GM21367 (cell line): ENCODE results near the gene SLC44A1.
A peak's percentile ranks its signal among the peaks of the same experiment; 100 is the strongest.

Experiments used
- ATAC-seq: cut with Tn5 transposase; IDR thresholded peaks from one replicate; pipeline ENCODE4 v1.9.1; 2021; ENCODE audit not compliant: unreplicated experiment

SLC44A1 gene

DNA sequence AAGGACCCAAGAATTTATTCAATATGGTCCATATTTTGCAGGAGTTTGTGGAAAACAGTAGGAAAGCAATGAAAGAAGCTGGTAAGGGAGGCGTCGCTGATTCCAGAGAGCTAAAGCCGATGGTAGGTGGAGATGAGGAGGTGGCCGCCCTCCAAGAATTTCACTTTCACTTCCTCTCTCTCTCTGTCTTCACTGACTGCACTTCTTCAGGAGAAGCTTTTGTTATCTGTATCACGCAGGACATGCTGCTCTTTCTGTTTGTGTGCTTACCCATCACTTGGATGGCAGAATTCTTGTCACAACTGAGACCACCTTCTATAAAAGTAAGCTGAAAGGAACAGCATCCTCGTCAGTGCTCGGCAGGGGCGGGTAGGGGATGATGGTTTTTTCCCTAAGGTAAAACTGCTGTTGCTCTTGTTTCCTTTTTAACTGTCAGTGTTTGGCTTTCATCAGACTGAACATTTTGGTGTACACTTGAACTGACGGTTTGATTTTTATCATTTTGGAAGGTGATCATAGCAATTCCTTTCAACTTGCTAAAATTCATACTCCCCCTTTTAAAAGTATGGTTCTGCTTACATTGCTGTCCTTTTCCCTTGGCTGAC lies 141.0 kb downstream of the SLC44A1 start:
- ATAC-seq = peak; percentile 99

DNA sequence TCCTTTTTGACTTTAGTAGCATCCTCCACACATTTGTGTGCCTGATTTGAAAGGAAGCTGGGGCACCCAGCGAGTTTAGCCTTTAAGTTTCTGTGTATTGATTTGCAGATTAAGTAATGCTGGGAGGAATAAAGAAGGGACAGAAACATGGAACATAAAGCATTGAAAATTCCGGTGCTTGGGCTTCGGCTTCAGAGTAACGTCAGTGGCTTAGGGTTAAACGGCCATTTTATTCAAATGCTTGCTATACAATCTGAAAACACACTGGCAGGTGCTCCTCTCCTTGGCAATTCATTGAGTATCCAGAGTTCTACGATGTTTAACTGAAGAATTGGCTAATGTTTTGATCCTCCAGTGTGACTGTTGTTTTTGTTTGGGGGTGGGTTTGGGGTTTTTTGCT lies 145.3 kb downstream of the SLC44A1 start:
- ATAC-seq = no peak

DNA sequence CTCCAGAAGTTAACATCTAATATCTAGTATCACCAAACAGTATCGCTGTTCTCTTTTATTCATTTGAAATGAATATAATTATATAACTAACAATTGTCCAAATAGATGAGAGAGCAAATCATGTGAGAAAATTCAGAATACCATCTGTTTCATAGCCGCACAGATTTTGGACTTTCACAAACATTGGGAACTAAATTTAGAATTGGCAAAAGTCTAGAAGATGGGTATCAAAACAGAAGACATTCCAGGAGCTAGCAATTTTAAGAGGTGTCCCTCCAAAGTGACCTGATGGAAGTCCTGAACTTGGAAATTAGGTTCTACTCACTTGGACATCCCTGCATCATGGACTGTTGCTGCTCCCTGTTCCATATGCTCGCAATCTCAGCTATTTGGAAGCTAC lies 146.4 kb downstream of the SLC44A1 start:
- ATAC-seq = no peak

DNA sequence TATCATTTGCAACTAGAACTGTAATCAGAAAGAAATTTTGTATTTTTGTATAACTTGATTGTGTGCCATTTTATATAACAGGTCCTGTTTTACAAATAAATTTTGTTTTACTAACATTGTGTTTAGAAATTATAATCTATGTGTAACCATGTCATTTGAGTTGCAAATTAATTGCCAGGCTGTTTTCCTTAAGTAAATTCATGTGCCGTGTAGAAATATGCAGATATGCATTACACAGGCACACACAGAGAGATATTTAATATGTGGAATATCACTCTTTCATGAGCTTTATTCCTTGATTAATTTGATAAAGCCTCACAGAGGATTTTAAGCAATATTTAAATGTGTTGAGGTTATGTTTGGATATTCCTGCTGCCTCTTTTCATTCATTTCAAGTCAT lies 146.8 kb downstream of the SLC44A1 start:
- ATAC-seq = no peak

DNA sequence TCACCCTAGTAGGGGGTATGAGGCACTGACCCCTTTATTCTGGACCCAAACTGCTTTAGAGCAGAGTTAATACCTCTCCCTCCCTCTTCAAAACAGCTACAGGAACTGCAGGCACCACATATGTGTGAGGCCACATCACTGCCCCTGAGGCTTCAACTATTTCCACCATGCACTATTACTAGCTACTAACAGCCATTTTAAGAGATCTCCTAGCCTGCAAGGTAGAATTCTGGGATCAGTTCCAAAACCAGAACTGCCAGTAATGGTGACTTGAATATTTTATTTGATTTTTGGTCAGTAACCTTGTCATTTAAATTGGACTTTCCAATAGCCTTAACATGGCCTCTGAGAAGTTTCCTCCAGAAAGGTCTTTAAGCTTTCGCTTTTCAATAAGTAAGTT lies 148.1 kb downstream of the SLC44A1 start:
- ATAC-seq = no peak

DNA sequence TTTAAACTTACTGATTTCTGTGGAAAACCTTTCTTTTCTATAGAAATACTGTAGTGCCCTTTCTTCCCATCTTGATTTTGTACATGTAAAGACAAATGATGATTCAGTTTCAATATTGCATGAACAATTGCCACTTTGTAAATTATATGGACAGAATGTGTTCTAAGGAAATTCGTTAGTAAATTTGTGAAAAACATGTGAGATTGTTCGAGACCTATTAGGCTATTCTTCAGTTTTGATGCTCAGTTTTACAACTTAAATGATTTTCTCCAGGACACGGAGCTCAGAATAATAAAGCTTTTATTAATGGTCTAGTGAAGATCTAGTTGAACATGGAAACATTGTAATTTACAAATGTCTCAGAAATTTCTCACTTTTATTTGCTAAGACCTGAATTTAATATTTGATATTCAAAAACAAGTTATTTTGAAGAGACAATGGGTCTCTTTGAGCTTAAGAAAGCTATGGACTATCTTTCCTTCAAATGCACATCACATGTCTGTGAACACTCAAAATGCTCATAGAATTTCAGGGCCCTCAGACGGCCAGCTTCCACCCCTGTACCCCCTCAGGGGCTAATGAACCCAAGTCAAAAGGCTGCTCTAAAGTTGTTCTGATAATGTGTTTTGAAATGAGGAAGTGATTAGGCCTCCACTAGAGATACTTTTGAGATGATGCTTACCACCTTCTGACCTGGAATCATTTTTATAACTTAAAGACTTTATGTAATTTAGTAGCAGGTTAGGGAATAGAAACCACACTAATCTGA lies 149.3 kb downstream of the SLC44A1 start:
- ATAC-seq = no peak

DNA sequence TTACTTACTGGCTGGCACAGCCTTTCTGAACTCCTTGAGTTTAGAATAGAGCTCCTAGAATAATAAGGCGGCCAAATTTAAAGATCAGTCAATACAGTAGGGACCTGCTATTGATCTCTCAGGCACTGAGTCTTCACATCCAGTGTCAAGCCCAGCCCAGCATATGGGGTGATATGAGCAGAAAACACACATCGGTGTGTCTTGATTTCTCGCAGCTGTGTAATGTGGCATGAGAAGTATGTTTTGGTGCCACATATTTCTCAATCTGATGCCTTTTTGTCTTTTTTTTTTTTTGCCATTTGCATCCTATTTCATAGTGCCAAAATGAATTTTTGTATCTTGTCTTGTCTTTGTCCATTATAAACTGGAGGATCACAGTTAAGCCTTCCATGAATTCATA lies 152.0 kb downstream of the SLC44A1 start:
- ATAC-seq = no peak

DNA sequence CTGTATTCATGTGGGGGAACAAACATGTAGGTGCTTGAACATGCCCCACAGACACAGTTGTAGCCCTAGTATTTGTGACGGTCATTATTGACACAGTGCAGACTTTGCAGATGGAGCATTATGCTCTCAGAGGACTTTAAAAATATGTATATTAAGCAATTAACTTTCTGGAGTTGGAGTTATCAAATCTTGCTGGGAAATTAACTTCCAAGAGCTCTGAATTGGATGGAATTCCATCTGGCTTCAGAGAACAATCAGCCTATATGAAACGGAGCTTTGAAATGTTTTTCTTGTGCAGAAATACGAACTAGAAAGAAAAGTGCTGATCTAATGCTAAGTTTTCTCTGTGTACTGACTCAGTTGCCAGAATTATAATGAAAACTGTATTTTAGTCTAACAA lies 152.4 kb downstream of the SLC44A1 start:
- no peak for ATAC-seq

DNA sequence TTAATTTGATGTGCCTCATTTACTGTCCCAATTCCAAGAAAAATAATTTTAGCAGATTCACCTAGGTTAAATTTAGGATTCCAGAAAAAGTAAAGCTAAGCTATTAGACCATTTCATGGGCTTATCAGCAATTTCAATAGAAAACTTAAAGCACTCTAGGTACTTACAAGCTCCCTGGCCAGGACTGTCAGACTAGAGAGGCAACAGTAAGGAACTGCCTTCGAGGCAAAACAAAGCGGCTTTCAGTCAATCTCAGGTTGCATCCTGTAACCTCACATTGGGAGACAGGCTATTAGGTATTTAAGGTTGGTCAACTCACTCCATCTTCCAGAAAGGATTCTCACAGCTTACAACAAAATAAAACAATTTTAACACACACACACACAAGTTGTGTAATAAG lies 154.7 kb downstream of the SLC44A1 start:
- no peak for ATAC-seq

DNA sequence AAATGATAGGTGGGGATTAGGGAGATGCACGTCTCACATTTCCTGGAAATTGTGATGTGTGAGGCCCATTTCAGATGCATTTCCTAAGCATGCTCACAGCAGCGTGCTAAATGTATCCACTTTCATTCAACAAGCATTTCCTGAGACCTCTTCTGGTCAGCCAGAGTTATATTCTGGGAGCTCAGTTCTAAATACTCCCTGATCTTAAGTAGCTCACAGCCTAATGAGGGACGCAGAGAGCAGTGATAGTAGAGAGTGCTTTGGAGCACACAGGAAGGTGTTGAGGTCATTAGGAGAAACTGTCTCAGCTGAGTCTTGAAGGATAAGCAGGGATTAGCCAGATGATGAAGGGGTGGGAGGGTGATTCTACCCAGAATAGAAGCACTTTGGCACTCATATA lies 157.2 kb downstream of the SLC44A1 start:
- ATAC-seq = no peak

DNA sequence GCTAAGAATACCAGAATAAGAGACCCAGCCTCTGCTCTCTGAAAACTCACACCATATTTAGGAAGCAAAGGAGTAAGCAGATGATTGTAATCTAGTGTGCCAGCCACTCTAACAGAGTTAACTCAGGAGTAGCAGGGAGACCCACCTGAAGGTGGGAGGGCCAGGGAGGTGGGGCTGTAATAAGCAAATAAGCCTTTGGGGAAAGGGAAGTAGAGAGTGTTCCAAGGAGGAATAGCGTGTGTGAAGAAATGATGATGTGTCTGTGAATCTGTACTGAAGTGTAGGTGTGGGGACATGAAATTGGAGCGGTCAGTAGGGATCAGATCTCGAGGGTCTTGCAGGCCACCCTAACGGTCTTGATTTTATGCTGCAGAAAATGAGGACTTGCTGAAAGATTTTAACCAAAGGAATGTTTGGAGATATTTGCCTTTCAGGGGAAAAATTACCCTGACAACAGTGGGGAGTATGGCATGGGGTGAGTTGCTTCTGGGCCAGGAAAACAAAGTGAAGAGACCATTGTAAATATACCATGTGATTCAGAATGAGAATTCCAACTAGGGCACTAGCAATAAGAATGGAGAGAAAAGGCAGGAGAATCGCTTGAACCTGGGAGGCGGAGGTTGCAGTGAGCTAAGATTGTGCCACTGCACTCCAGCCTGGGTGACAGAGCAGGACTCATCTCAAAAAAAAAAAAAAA lies 159.2 kb downstream of the SLC44A1 start:
- ATAC-seq = no peak

DNA sequence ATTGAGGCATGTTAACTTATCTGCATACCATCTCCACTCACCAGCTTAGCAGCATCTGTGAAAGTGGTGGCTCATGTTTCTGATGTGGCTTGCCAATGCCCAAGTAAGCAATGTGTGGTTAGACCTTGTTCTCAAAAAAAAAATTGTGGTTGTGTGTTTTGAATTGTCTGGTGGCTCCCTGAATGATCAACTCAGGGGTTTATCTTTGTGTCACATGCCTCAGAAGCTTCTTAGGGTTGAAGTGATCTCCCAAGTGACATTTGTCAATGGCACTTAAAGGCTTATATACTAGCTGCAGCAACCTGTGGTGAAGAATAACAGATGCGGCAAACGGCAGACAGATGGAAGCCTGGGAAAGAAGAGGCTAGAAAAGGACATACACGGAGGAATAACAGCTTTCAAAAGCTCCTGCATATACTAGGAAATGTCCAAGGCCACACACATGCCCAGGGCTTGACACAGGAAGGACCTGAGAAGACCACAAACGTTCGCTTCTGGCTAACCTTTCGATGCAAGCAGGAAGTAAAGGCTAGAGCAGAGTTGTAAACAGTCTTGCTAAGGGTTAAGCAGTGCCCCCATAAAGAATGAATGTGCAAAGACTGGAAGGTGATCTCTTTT lies 161.2 kb downstream of the SLC44A1 start:
- peak; percentile 88 for ATAC-seq

DNA sequence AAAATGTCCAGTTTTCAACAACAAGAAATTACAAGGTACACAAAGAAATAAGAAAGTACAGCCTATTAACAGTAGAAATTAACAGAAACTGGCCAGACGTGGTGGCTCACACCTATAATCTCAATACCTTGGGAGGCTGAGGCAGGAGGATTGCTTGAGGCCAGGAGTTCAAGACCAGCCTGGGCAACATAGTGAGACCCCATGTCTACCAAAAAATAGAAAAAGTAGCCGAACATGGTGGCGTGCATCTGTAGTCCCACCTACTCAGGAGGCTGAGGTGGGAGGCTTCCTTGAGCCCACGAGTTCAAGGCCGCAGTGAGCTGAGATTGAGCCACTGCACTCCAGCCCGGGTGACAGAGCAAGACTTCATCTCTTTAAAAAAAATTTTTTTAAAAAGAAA lies 161.9 kb downstream of the SLC44A1 start:
- no peak for ATAC-seq

DNA sequence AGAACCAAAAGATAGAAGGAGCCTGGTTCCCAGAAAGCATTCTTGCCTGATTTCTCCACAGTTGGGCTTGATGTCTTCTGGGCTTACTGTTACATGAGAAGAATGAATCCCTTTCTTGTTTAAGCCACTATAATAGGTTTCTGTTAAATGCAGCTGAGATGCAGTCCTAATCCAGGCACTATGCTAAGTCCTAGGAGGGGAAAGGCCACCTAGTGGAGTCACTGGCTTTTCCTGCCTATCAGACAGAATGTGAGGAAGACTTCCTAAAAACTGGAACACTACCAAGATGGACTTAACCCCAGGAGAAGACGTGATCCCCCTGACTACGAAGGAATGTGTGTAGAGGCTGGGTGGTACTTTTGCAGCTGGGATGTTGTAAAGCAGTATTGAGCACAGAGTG lies 169.1 kb downstream of the SLC44A1 start:
- ATAC-seq = no peak

DNA sequence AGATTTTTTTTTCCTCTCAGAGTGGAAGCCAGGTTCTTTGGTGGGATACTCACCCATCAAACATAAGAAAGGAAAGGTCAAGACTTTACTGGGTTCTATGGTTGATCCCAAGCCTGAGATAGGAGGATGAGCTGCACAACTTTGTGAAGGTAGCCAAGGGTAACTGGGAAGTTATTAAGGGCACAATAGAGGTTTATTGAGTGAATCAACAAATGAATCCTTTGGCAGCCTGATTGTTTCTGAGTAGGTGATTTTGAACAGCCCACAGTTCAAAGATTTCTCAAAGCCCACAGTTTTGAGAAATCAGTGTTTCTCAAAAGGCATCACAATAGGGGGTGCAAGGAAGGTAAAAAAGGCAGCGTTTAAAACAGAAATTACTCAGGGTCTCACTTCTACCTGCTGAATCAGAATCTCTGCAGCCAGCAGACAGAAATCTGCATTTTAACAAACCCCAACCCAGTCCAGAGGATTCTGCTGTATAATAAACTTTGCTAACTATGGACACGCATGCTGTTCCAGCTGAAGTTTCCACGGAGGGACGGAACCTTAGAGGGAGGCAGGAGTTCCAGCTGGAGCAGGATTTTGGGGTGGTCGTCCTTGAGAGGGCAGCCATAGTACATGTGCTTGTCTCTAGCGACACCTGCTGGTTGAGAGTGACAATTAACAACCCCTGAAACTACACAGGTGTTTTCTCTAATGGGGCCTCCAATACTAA lies 170.7 kb downstream of the SLC44A1 start:
- peak; percentile 61 for ATAC-seq

DNA sequence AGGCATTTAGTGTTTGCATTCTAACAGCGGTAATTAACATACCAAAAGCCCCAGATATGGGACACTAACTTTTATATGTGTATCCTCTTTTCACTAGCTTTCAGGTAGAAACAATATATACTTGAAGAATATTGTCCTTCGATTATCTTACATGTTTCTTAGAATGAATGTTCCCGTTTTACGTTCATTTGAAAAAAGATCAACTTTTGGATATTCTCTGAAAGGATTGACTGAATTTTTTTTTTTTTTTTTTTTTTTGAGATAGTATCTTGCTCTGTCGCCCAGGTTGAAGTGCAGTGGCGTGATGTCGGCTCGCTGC lies 171.2 kb downstream of the SLC44A1 start:
- no peak for ATAC-seq

DNA sequence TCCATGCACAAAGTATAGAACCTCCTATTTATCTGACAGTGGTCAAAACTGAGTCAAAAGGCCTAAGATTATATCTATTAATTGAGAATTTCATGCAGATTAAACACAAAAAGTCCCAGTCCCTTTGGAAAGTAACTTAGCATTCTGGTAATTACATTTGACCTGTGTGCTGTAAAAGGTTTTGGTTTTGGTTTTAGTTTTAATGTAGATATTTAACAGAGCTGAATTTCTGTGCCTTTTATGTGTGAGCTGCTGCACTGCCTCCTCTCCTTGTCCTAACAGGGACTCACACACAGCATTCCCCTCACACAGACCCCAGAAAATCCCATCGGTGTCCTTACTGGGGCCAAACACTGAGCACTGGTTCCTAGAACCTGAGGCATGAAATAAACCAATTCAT lies 172.4 kb downstream of the SLC44A1 start:
- ATAC-seq = peak; percentile 43

DNA sequence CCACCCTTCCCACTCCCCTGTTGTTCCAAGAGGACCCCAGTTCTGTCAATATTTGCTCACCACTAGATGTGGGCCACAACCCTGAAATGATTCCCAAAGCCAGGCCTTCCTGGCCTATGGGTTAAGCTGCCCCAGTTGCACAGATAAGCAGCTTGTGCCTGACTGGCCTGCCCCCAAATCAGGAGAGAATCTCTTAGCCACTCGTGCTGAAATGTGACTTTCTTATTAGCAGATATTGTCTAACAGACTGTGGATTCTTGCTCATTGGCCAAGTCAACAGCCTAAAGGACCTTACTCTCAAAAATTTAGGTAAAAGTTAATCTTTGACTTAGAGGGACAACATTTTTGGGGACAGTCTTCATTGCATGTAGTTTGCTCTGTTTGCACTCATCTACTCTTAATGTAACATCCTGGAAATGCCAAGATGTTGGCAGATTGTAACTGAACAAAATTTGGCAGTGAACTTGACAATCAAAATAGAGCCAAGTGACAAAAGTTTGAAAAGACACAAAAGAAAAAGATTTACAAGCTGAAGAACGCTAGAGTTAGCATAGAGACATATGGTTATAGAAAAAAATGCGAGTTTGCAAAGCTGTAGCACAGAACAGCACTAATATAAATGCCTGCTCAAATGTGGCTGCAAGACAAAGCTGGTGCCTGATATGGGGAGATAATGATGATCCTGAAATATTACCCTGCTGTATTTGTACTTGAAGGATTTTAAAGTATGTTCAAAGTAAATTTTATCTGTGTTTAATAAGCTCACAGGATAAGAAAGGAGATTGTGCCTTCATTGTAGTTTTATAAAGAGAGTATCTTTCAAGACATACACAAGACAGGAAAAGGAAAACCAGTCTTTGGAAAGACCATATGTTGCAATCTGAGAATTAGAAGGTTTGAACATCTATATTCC lies 174.4 kb downstream of the SLC44A1 start:
- no peak for ATAC-seq

DNA sequence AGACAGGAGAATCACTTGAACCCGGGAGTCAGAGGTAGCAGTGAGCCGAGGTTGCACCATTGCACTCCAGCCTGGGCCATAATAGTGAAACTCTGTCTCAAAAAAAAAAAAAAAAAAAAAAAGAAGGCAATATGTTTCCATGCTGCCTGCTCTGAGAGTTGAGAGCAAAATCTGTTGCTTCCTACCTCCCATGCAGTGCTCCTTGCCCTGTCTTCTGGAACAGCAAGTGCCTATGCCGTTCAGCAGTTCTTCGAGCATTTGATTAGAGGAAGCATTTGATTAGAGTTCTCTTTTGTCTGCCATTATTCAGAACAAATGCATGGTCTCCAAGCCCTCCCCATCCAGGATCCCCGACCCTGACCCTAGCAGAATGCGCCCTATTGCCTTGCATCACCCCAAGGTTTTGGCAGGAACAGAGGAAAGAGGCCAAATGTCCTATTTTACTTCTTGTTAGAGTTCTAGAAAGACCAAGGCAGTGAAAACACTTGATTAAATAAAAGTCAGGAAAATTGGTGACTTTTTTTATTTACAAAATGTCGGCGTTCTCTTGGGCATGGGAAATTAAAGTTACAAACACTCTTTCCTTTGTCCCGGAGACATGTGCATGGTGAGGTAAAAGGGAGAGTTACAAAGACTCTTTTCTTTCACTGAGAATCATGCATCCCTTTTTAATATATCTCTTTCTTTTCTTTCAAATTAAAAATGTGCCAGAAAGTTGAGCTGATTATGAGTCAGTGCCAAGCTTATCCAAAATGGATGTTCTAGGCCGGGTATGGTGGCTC lies 175.6 kb downstream of the SLC44A1 start:
- ATAC-seq = no peak

DNA sequence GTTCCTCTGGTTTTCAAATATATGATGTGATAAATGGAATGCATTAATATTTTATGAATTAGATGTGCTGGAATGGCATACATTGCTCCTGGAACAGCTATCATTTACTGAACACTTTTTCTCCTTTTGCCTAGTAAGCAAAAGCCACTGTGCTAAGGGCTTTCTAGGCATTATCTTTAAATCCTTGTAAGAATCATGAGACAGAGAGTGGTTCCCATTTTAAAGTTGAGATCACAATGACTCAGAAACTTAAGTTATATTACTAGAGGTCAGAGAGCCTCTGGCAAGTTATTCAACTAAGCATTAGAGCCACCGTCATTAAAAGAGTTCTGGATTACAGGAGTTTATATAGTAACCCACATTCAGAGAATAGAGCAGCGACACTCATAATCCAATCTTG lies 176.7 kb downstream of the SLC44A1 start:
- ATAC-seq = no peak
